Stimulated activated naive CD8-positive, alpha-beta T cell treated with anti-CD3 and anti-CD28 coated beads, Interleukin-15, amount 100 ng/mL, for 72 hours (primary cell): ENCODE measurements around the gene CROCC.
"Not testable (repeated sequence)": the region's sequence is repeated elsewhere in the genome, so short reads cannot be mapped to it uniquely, and the experiment has no call there.

Experiments used
- ATAC-seq: fragments of 150-1000 bp; cut with Tn5 transposase; 2 replicates; pipeline ENCODE4 v1.10.0; 2021; ENCODE audit warnings: mild to moderate bottlenecking, moderate library complexity
- DNase-seq, 2 donors: peaks; one replicate each; pipeline ENCODE4 v3.0.0; 2021 to 2022
- H3K27ac Mint-ChIP-seq, 2 donors: one replicate each; pipeline ENCODE4 v1.8.0; 2022; ENCODE audit warnings: mild to moderate bottlenecking in 2 of 2, mixed read lengths in 2 of 2, moderate library complexity in 2 of 2
- H3K27me3 Mint-ChIP-seq: one replicate; pipeline ENCODE4 v1.8.0; 2022; ENCODE audit warnings: mixed read lengths
- H3K4me1 Mint-ChIP-seq: one replicate; pipeline ENCODE4 v1.8.0; 2022; ENCODE audit warnings: mild to moderate bottlenecking, mixed read lengths
- H3K4me3 Mint-ChIP-seq, 2 donors: one replicate each; pipeline ENCODE4 v1.8.0; 2022; ENCODE audit warnings: mild to moderate bottlenecking in 2 of 2, mixed read lengths in 2 of 2, moderate library complexity in 1 of 2
- H3K9me3 Mint-ChIP-seq, 2 donors: one replicate each; pipeline ENCODE4 v1.8.0; 2022; ENCODE audit warnings: mixed read lengths in 2 of 2

The CROCC gene, protein sequence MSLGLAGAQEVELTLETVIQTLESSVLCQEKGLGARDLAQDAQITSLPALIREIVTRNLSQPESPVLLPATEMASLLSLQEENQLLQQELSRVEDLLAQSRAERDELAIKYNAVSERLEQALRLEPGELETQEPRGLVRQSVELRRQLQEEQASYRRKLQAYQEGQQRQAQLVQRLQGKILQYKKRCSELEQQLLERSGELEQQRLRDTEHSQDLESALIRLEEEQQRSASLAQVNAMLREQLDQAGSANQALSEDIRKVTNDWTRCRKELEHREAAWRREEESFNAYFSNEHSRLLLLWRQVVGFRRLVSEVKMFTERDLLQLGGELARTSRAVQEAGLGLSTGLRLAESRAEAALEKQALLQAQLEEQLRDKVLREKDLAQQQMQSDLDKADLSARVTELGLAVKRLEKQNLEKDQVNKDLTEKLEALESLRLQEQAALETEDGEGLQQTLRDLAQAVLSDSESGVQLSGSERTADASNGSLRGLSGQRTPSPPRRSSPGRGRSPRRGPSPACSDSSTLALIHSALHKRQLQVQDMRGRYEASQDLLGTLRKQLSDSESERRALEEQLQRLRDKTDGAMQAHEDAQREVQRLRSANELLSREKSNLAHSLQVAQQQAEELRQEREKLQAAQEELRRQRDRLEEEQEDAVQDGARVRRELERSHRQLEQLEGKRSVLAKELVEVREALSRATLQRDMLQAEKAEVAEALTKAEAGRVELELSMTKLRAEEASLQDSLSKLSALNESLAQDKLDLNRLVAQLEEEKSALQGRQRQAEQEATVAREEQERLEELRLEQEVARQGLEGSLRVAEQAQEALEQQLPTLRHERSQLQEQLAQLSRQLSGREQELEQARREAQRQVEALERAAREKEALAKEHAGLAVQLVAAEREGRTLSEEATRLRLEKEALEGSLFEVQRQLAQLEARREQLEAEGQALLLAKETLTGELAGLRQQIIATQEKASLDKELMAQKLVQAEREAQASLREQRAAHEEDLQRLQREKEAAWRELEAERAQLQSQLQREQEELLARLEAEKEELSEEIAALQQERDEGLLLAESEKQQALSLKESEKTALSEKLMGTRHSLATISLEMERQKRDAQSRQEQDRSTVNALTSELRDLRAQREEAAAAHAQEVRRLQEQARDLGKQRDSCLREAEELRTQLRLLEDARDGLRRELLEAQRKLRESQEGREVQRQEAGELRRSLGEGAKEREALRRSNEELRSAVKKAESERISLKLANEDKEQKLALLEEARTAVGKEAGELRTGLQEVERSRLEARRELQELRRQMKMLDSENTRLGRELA (N-terminal part only)

DNA sequence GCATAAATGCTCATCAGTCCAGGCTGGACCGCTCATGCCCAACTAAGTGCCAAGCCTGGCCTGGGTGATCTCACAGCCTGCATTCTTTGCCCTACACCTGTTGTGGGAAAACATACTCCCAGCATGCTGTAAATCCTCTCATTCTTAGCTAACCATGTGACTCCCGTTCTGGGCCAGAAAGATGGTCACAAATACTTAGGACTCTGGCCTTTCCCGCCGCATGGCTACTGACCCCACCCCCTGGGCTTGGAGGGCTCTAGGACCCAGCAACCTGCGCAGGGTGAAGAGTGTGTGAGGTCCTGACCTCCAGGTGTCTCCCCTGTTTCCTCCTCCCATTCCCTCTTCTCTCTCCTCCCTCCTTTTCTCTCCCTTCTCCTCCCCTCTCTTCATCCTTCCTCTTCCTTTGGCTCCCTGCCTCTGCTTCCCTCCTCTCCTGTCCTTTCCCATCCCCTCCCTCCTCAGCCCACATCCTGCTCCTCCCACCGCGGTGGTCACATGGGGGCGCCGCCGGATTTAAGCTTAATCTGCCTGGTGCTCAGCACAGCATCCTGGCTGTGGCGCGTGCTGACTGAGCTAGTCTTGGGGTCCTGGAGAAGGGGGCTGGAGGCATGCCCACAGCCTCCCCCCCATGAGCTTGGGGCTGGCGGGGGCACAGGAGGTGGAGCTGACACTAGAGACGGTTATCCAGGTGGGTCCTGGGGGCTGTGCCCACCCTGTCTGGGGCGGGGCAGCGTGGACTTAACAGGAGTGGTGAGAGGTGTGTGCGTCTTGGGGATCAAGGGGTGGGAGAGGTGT, at the start of gene CROCC:
Gene CROCC (plus strand): TSS at position 541 of the 795 bp plus-strand sequence. CDS start 88 bp downstream, at position 629.
- Mint-ChIP-seq H3K4me3 (peak within 1 kb of the TSS; percentile 84 to 94), H3K9me3 (no peaks in the 10 kb centered on the region), H3K27me3 (no peaks in the 10 kb centered on the region), H3K27ac (peak within 1 kb of the TSS; percentile 50 to 88), H3K4me1 (peaks cover 69% of the 10 kb centered on the region)
- ATAC-seq (peak; percentile 89), DNase-seq (peak; percentile 48 to 70)

DNA sequence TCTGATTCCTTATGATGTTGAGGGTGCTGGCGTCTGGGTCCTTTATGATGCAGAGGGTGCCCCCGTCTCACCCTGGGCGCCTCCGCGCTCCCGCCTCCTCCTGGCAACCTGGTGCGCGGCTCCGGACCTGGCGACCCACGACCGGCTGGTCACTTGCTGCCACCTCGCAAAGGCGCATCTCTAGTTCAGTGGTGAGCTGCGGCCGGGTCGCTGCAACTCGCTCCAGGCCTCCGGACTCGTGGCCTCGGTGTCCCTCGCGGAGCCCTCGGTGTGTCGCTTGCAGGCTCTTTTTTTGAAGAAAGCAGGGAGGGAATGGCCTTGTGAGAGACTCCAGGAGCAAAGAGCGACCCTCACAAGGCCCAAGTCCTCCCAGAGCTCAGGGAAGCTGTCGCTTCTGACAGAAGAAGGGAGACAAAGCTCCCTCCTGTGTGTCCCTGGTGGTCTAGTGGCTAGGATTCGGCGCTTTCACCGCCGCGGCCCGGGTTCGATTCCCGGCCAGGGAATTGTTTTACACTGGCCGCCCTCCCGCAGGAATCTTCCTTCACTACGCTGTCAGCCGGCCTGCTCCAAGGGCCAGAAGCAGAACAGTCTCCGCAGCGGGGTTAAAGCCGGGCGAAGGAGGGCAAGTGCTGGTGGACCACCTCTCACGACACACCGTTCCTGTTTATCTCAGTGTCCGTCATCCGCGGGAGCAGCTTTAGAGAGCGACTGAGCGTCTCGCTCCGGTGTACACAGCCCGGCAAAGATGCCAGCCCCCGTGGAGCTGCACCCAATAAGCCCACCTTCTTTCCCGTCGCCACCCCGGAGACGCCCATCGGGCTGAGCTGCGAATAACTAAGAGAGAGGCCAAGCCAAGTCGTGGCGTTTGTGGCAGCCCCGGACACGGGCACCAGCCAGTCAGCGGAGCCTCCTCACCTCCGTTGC, 49.3 kb upstream of the CROCC start:
- ATAC-seq (peak; percentile 90), DNase-seq (peak; percentile 68 to 74)
- Mint-ChIP-seq H3K4me1 (peaks cover 26% of the 10 kb centered on the region), H3K27ac (peak overlapping the region; percentile 27 to 97), H3K4me3 (peak overlapping the region; percentile 74 to 86), H3K27me3 (peaks cover 70% of the 10 kb centered on the region)
- not testable (repeated sequence) for H3K9me3 Mint-ChIP-seq

DNA sequence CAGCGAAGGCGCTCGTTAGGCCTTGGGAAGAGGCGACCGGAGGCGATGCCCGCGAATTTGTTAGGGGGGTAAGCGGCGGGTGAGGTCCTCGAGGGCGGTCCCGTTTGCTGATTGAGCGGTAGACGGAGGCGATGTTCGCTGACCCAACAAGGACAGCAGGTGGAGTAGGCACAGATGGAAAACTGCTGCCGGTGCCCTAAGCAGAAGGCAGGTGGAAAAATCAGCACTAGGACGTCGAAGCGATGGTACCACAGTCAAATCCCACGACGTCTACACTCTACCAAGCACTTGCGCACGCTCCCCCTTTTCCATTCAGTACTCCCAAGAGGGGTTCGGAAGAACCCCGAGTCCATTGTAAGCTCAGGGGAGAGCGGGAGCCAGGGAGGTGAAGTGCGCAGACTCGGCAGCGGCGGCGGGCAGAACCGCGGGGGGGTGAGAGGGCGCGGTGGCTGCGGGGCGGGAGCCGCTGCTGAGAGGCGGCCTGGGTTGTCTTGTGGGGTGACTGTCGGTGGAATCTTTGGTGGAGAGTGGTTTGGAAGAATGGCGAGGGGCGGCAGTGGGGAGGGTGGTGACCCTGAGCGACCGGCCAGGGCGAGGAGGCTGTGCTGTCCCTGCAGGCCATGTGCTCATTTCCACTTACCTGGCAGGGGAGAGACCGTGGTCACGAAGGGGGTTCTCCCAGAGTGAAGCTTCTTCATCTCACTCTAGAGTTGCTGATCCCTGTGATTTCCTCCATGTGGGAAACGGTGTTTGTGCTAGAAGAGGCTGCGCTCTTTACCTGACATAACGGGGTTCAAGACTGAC, 48.5 kb upstream of the CROCC start:
- H3K9me3 Mint-ChIP-seq = not testable (repeated sequence)
- Mint-ChIP-seq H3K27me3 (peaks cover 71% of the 10 kb centered on the region), H3K4me1 (peaks cover 26% of the 10 kb centered on the region), H3K4me3 (peak overlapping the region; percentile 74 to 86), H3K27ac (peak overlapping the region in 1 of 2 donors; percentile 97)
- DNase-seq (peak in 1 of 2 donors; percentile 27), ATAC-seq (peak; percentile 28)

DNA sequence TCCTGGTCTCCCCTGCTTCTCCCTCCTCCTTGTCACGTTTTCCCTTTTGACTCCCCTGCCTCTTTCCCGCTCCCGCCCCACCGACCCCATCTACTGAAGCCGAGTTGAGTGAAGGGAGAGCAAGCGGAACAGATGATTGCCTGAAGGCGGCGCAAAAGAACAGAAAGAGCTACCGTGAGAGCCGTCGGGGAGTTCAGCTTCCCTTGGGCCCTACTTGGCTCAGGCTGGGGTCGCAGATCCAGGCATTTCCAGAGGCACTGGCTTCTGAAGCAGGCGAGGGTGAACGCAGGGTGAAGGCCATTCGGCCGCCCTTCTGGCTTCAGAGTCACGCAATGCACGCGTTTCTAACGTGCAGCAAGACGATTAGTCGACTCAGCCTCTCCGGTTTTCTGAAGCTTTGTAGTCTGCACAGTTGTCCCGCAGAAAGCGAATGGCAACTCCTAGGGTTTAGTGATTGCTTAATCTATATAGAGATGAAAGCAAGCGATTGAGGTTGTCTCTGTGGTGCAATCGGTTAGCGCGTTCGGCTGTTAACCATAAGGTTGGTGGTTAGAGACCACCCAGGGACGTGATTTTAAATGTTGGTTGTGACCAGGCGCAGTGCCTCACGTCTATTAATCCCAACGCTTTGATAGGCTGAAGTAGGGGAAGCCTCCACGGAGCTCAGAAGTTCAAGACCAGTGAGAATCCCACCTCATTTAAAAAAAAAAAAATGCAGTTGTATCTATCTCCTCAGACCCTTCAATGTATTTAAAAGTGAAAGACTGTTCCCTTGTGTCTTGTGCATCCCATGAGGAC, 46.6 kb upstream of the CROCC start:
- not testable (repeated sequence) for ATAC-seq, H3K9me3 Mint-ChIP-seq, H3K27ac Mint-ChIP-seq, DNase-seq, H3K4me3 Mint-ChIP-seq
- Mint-ChIP-seq H3K27me3 (peaks cover 76% of the 10 kb centered on the region), H3K4me1 (peaks cover 21% of the 10 kb centered on the region)

DNA sequence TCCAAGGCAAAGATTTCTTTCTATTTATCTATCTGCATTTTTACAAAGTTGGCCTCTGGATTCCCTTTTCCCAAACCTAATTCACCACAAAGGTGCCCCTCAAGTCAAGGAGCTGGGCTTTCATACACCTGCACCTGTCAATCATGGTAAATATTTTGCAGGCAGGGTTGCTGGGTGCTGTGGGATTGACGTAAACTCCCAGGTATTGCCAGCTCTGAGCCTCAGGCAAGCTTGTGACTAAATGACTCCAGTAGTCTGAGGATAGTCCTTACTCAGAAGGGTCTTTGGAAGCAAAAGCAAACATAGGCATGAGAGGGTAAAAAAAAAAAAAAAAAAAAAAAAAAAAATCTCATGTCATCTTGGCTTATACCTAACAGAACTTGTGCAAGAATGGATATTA, 40.0 kb upstream of the CROCC start:
- H3K9me3 Mint-ChIP-seq, H3K27ac Mint-ChIP-seq, ATAC-seq, H3K4me1 Mint-ChIP-seq, H3K4me3 Mint-ChIP-seq, DNase-seq: not testable (repeated sequence)
- peaks cover 61% of the 10 kb centered on the region for H3K27me3 Mint-ChIP-seq

DNA sequence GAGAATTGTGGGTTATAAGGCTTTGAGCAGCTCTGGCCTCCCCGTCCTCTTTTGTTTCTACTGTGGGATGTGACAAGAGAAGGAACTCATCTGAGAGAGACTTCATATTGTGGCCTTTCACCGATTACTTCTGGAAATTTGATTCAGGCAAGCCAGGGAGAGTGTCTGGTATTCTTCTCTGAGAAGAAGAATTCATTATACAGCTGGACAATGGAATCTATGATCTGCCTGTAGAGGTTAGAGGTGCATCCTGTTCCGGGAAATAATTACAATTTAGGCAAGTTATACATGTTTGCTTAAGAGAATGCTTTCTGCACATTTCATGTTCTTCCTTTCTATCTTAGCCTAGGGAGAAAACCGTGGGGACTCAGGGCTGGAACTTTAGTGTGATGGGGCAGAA, 38.7 kb upstream of the CROCC start:
- no peak for DNase-seq
- no peak overlapping the region for H3K27ac Mint-ChIP-seq
- H3K4me1 Mint-ChIP-seq = no peaks in the 10 kb centered on the region
- H3K27me3 Mint-ChIP-seq = peaks cover 57% of the 10 kb centered on the region
- H3K4me3 Mint-ChIP-seq = no peak overlapping the region
- ATAC-seq = no peak
- no peaks in the 10 kb centered on the region for H3K9me3 Mint-ChIP-seq

DNA sequence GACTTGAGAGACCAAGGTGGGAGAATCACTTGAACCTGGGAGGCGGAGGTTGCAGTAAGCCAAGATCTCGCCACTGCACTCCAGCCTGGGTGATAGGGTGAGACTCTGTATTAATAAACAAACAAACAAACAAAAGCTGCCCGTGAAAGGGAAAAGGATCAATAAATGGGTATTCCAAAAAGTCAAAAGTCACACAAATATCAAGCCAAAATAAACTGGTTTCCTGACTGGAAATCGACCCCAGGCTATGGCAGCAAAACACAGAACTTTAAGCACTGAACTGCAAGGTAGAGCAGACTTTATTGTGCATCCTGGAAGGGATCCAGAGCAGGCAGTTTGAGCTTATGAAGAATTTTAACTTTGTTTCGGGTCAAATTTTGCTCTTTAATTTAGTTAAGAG, 37.2 kb upstream of the CROCC start:
- peaks cover 12% of the 10 kb centered on the region for H3K4me1 Mint-ChIP-seq
- peaks cover 56% of the 10 kb centered on the region for H3K27me3 Mint-ChIP-seq
- not testable (repeated sequence) for H3K27ac Mint-ChIP-seq

DNA sequence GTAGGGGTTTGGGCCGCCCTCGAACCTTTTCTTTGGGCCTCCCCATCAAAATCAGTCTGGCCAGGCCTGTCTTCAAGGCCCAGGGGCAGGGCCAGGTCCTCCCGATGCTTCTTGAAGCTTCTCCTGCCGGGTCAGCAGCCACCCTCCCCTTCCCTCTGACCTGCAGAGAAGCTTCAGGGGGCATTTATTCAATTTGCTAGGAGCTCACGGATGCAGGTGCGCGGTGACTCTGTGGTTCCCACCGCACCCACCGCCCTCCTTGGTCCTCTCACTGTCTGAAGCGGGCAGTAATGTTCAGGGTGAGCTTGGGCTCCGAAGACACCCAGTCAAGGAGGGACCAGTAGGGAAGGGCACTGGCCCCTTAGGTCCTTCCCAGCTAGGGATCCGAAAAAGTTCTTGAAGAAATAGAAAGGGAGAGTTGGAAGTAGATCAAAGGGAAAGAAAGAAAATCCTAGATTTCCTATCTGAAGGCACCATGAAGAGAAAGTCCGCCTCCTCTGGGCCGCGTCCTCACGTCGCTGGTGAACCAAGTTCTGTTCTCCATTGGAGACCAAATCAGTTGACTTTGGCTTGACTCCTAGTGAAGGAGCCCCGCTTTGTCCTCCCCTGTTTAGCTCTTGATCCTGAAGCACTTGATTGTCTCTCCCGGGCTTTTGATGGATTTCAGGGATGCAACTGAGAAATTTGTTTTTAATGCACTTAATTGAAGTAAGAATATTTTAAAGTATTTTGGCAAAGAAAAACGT, 34.7 kb upstream of the CROCC start:
- H3K4me1 Mint-ChIP-seq = peaks cover 18% of the 10 kb centered on the region
- no peak overlapping the region for H3K27ac Mint-ChIP-seq
- H3K4me3 Mint-ChIP-seq = no peak overlapping the region
- H3K27me3 Mint-ChIP-seq = peaks cover 37% of the 10 kb centered on the region
- no peaks in the 10 kb centered on the region for H3K9me3 Mint-ChIP-seq
- no peak for ATAC-seq
- DNase-seq = no peak

More for the DNA sequence above, 37.2 kb upstream of the CROCC start:
- H3K9me3 Mint-ChIP-seq, H3K4me3 Mint-ChIP-seq, ATAC-seq, DNase-seq: not testable (repeated sequence)

DNA sequence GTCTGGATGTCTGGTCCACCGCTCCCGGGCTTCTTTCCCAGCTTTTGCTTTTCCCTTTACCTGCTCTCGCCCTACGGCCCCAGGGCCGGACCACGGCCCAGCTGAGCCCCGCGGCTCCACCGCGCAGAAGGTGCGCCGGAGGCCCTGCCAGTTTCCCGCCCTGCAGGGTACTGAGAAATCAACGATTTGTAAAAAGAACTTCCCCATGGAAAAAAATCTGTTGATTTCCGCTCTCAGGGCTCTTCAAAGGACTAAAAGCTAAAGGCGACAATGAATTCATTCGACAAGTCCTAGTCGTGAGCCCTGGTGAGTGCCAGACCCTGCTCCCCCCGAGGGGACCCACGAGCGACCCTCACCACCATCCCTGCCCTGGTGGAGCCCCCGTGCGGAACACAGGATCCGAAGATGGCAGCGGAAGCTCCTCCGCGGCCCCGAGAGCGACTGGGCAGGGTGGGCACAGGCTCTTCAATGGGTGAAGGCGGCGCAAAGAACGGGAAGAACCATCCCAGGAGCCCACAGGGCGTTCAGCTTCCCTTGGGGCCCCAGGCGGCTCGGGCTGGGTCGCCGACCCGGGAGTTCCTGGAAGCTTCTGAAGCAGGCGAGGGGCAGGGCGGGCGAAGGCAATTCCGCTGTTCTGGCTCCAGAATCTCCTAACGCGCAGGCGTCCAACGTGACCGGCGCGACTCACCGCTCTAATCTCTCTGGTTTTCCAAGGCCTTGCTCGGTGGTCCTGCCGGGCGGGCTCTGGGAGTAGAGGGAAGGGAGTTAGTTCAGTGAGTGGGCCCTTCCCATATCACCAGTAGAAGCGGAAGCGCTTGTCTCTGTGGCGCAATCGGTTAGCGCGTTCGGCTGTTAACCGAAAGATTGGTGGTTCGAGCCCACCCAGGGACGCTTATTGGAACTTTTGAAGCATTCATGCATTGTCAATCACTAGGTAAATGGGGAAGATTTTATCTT, 32.6 kb upstream of the CROCC start:
- ATAC-seq = peak; percentile 87
- Mint-ChIP-seq H3K27ac (peak overlapping the region; percentile 96 to 98), H3K4me1 (peaks cover 19% of the 10 kb centered on the region), H3K27me3 (peaks cover 16% of the 10 kb centered on the region), H3K9me3 (no peaks in the 10 kb centered on the region), H3K4me3 (peak overlapping the region; percentile 92 to 93)
- peak; percentile 75 for DNase-seq

DNA sequence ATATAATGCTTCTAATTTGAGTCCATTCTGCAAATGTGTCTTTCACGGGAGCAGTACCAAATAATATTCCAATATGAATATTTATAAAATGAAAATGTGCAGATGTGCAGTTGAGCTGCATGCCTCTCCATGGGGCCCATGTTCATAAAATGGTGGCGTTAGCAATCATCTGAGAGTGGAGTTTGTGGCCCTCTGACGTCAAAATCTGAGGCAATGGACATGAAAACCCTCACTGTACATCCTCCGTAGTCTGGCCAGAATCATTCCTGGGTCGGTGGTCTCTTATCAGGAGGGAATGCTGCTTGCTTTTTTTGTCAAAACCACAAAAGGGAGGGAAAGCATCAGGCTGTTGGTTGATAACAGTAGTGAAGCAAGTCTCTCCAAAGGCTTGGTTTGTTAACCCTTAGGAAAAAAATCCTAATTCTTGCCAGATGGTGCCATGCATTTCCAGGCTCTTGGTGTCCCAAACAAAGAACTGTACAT, 31.2 kb upstream of the CROCC start:
- not testable (repeated sequence) for H3K9me3 Mint-ChIP-seq, ATAC-seq, H3K27ac Mint-ChIP-seq, DNase-seq
- H3K27me3 Mint-ChIP-seq = peaks cover 14% of the 10 kb centered on the region
- peaks cover 25% of the 10 kb centered on the region for H3K4me1 Mint-ChIP-seq
- H3K4me3 Mint-ChIP-seq = peak overlapping the region in 1 of 2 donors; percentile 92

DNA sequence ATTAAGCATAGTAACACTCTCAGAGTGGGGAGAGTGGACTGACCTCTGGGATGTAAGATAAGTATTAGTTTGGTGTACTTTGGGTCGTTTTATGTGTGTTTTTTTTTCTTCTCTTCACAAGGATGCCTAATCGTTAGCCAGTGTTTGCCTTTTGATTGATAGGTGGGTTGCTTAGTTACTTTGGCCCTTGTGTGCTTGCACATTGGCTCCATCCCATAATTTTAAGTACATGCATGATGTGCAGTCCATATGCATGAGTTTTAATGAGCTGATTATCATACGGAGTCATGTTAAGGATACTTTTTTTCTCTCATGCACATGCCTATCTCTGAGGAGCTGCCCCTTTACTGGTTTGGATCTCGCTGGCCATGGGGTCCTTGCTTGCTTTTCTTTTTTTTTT, 30.7 kb upstream of the CROCC start:
- Mint-ChIP-seq H3K27me3 (peaks cover 14% of the 10 kb centered on the region), H3K4me1 (peaks cover 30% of the 10 kb centered on the region)
- not testable (repeated sequence) for DNase-seq, H3K9me3 Mint-ChIP-seq, H3K4me3 Mint-ChIP-seq, H3K27ac Mint-ChIP-seq, ATAC-seq
